ENCODE measurements around the gene TAGAP. TPM values are rescaled to one million over a fixed set of nuclear protein-coding genes. Genes with fewer than 3 reads are reported as not detected.
"Not testable (repeated sequence)": the region's sequence is repeated elsewhere in the genome, so short reads cannot be mapped to it uniquely, and the experiment has no call there.

The TAGAP gene
- total and polyA plus RNA-seq, 2 of the 8 experiments (the other 6 are each of a cell fraction or from before 2014, with no cell fraction given), result not detected

- TF ChIP-seq PHF8 (conservative IDR thresholded peaks at IDR 0.05; ENCODE audit: low read depth, low read length), result no peak
- no peak for TF ChIP-seq SIN3A (conservative IDR thresholded peaks at IDR 0.05 in 1 of 2, IDR thresholded peaks at IDR 0.05 in 1 of 2; ENCODE audit: low read depth in 1 of 2, low read length in 2 of 2)
- no peak for TF ChIP-seq RFX5 (IDR thresholded peaks at IDR 0.05; ENCODE audit: borderline replicate concordance, low read depth, low read length)
Observed at GRCh38 chr6:158991017-158991723, 53.6 kb downstream of the TAGAP start (continued).

GRCh38 chr6:158989711-158990110, 55.1 kb downstream of the TAGAP start:
- H3K14ac ChIP-seq (ENCODE audit: insufficient read length); FAIRE-seq; H3K79me1 ChIP-seq (ENCODE audit: low read depth, low read length); H4K8ac ChIP-seq (ENCODE audit: extremely low read depth, insufficient read depth, low read length); H3K4ac ChIP-seq (replicated peaks; ENCODE audit: insufficient read length, low read depth, low read length); H2AFZ ChIP-seq (ENCODE audit: low read length); POLR2A ChIA-PET (ENCODE audit: partially characterized antibody); H3K27me3 ChIP-seq (replicated peaks in 1 of 4; ENCODE audit: control insufficient read depth in 3 of 4, extremely low read depth in 1 of 4, insufficient read depth in 3 of 4, low read length in 3 of 4); H3K56ac ChIP-seq (replicated peaks; ENCODE audit: insufficient read length, low read depth, low read length); H4K91ac ChIP-seq (replicated peaks; ENCODE audit: insufficient read length, low read length); H3K27ac ChIP-seq (ENCODE audit: low read depth, low read length); H3K9ac ChIP-seq (replicated peaks in 1 of 4; ENCODE audit: extremely low read depth in 1 of 4, low read depth in 3 of 4, low read length in 3 of 4); H3K4me2 ChIP-seq (ENCODE audit: insufficient read depth in 1 of 2, low read depth in 2 of 2, low read length in 2 of 2); H3K18ac ChIP-seq (ENCODE audit: extremely low read depth, low read length); DNase-seq (ENCODE audit: low read depth in 1 of 2, low spot score in 2 of 2); H4K5ac ChIP-seq (ENCODE audit: insufficient read length, low read depth, low read length); H3K9me3 ChIP-seq (ENCODE audit: insufficient read depth in 2 of 2, low read depth in 1 of 2, low read length in 1 of 2); H2BK12ac ChIP-seq (ENCODE audit: low read depth, low read length); H2BK5ac ChIP-seq (ENCODE audit: low read depth, low read length); H3K4me3 ChIP-seq (ENCODE audit: extremely low read depth in 1 of 4, insufficient read depth in 2 of 4, low read depth in 3 of 4, low read length in 4 of 4); H3K79me2 ChIP-seq (ENCODE audit: control insufficient read depth in 1 of 2, insufficient read depth in 2 of 2, low read length in 2 of 2); H3K4me1 ChIP-seq (replicated peaks in 1 of 4; ENCODE audit: control insufficient read depth in 3 of 4, insufficient read depth in 4 of 4, low read length in 3 of 4); H2AK5ac ChIP-seq (ENCODE audit: low read depth, low read length); H2BK20ac ChIP-seq (ENCODE audit: low read length); H2BK15ac ChIP-seq (ENCODE audit: low read length); H2BK120ac ChIP-seq (replicated peaks; ENCODE audit: low read depth, low read length); H3K23me2 ChIP-seq (ENCODE audit: low read depth, low read length); H3K23ac ChIP-seq (ENCODE audit: insufficient read length); H3K36me3 ChIP-seq (ENCODE audit: control insufficient read depth in 2 of 4, insufficient read depth in 4 of 4, low read length in 3 of 4); H4K20me1 ChIP-seq (replicated peaks in 1 of 2; ENCODE audit: control insufficient read depth in 1 of 2, insufficient read depth in 2 of 2, low read length in 2 of 2): not testable (repeated sequence)
- 89% methylated on average over 2 of the region's 2 CpGs; no CpG with 5 or more reads in 1 of the 2 experiments for WGBS, 2 experiments (ENCODE audit: extremely low coverage in 1 of 2, insufficient coverage in 1 of 2, insufficient read length in 1 of 2, insufficient replicate concordance in 2 of 2, low coverage in 1 of 2, low lambda C conversion rate in 2 of 2, missing lambda C conversion rate in 1 of 2)
- CTCF ChIA-PET (ENCODE audit: partially characterized antibody), result interaction anchor here (1.0 kb wide), 1 partner anchor 114 kb away, joined by 3 read pairs; no protein-coding TSS in a partner anchor
